ENCODE measurements around the gene PTH1R.

PTH1R gene

GRCh38 chr3:46913644-46914043 is 36.1 kb downstream of the PTH1R start:
- DNase-seq (ENCODE audit: low read depth in 2 of 2) = no peak

GRCh38 chr3:46914849-46915248 is 37.3 kb downstream of the PTH1R start:
- no peak for DNase-seq (ENCODE audit: low read depth in 2 of 2)

- no peak for DNase-seq (ENCODE audit: low read depth in 2 of 2)
Observed at GRCh38 chr3:46915297-46915822, 37.8 kb downstream of the PTH1R start.

GRCh38 chr3:46916278-46916677 is 38.8 kb downstream of the PTH1R start:
- DNase-seq (ENCODE audit: low read depth in 2 of 2) = no peak

GRCh38 chr3:46916799-46917198 is 39.3 kb downstream of the PTH1R start:
- DNase-seq (ENCODE audit: low read depth in 2 of 2) = no peak

- DNase-seq (ENCODE audit: low read depth in 2 of 2) = no peak
Observed at GRCh38 chr3:46917257-46917656, 39.7 kb downstream of the PTH1R start.

GRCh38 chr3:46918202-46918601 is 40.7 kb downstream of the PTH1R start:
- DNase-seq (ENCODE audit: low read depth in 2 of 2) = no peak

GRCh38 chr3:46918634-46919033 is 41.1 kb downstream of the PTH1R start:
- DNase-seq (ENCODE audit: low read depth in 2 of 2) = no peak

- DNase-seq (ENCODE audit: low read depth in 2 of 2) = no peak
Observed at GRCh38 chr3:46921041-46921440, 43.5 kb downstream of the PTH1R start.

- DNase-seq (ENCODE audit: low read depth in 2 of 2) = no peak
Observed at GRCh38 chr3:46921871-46922271, 44.4 kb downstream of the PTH1R start.

- no peak for DNase-seq (ENCODE audit: low read depth in 2 of 2)
Observed at GRCh38 chr3:46922426-46922825, 44.9 kb downstream of the PTH1R start.

- no peak for DNase-seq (ENCODE audit: low read depth in 2 of 2)
Observed at GRCh38 chr3:46922871-46923558, 45.5 kb downstream of the PTH1R start.

- no peak for DNase-seq (ENCODE audit: low read depth in 2 of 2)
Observed at GRCh38 chr3:46923559-46924350, 46.2 kb downstream of the PTH1R start.

GRCh38 chr3:46924921-46925584 is 47.5 kb downstream of the PTH1R start:
- DNase-seq (ENCODE audit: low read depth in 2 of 2) = no peak

- no peak for DNase-seq (ENCODE audit: low read depth in 2 of 2)
Observed at GRCh38 chr3:46925585-46925934, 48.0 kb downstream of the PTH1R start.

- no peak for DNase-seq (ENCODE audit: low read depth in 2 of 2)
Observed at GRCh38 chr3:46926039-46926438, 48.5 kb downstream of the PTH1R start.

- no peak for DNase-seq (ENCODE audit: low read depth in 2 of 2)
Observed at GRCh38 chr3:46926447-46926846, 48.9 kb downstream of the PTH1R start.

GRCh38 chr3:46926871-46927717 is 49.6 kb downstream of the PTH1R start:
- DNase-seq (ENCODE audit: low read depth in 2 of 2) = no peak

- DNase-seq (ENCODE audit: low read depth in 2 of 2) = no peak
Observed at GRCh38 chr3:46927718-46928073, 50.2 kb downstream of the PTH1R start.

GRCh38 chr3:46928282-46928681 is 50.8 kb downstream of the PTH1R start:
- DNase-seq (ENCODE audit: low read depth in 2 of 2) = no peak

GRCh38 chr3:46929324-46929723 is 51.8 kb downstream of the PTH1R start:
- no peak for DNase-seq (ENCODE audit: low read depth in 2 of 2)
